HuH-7.5 (cell line): ENCODE results near the gene PPP1R13B.
"Not testable (repeated sequence)": the region's sequence is repeated elsewhere in the genome, so short reads cannot be mapped to it uniquely, and the experiment has no call there.

Experiments
- DNase-seq: peaks from one replicate; pipeline ENCODE4 v3.0.0; 2011; ENCODE audit warnings: low spot score

The PPP1R13B gene

DNA sequence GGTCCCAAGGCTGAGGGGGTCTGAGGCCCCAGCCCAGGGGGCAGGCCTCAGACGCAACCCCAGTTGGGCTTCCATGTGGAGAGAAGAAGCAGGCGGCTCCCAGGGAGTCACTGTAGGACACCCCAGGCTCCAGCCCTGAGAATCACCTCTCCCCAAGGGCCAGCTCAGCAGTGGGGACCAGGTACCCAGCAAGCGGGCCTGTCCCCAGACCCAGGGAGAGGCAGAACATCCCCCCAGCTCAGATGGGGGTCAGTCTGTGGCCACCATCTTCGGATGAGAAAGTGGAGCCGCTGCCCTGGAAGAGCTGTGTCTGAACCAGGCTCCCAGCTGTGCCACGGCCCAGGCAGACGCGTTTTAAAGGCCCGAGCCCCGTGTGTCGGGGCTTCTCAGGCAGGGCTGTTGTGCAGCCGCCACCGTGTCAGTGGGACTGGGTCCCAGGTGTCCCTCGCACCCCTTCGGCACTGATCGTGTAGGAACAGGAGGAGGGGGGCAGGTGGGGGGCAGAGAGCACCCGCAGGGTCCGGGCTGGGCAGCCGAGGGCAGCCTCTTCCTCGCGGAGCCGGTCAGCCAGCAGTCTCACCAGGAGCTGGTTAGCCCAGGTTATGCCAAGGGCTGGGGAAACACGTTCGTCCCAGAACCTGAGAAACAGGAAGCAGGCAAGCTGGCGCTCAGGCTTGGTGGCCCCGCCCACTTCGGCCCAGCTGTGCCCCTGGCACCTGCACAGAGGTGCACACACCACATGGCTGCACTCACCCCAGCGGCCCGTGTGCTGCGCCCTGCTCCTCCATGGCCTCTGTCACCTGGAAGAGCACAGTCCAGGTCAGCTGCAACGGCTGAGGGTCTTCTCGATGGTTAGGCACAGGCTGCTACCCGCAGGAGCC is 148.8 kb downstream of the PPP1R13B start:
- no peak for DNase-seq

DNA sequence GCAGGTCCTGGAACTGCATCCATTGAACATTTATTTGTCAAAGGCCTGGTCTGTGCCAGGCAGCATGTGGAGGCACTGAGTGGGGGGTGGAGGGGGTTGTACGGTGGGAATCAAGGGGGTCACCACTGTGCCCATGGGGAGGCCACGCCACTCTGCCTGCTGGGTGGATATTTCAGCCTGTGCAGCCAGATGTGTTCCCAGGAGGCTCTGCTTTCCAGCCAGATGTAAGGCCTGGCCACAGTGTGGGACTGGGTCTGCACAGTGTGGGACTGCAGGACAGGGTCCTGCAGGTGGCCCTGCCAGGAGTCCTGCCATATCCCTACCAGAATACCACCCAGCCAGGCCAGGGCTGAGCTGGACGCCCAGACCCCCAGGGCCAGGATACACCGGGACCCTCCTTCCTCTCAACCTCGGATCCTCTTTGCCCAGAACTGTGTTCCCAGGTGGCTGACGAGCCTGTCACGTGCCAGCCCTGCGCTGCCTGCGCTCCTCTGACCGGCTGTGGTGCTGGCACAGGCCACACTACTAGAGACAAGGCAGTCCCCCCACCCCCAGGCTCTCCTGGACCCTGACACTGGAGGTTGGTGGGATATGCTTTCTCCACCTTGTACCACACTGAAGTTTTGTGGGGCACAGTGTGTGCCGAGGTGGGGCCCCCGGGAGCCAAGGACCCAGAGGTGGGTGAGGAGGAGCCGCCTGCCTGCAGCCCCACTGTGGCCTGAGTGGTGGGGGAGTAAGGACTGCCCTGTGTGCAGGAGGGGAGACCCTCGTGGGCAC is 149.6 kb downstream of the PPP1R13B start:
- no peak for DNase-seq

DNA sequence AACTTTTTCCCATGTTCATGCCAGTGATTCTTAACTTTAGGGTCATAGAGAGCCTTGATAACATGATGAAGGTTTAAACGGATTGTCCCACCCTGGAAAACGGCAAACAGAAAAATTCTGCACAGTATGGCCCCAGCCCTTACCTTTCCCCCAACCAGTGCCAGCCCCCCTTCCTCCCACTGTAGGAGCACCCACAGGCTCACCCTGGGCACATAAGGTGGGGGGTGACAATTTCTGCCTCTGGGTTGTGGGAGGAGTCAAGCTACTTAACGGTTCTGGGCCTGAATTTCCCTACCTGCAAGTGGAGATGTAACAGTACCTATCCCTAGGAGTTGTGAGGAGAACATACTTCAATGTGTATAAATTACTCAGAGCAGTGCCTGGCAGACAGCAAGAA is 150.2 kb downstream of the PPP1R13B start:
- DNase-seq = no peak

DNA sequence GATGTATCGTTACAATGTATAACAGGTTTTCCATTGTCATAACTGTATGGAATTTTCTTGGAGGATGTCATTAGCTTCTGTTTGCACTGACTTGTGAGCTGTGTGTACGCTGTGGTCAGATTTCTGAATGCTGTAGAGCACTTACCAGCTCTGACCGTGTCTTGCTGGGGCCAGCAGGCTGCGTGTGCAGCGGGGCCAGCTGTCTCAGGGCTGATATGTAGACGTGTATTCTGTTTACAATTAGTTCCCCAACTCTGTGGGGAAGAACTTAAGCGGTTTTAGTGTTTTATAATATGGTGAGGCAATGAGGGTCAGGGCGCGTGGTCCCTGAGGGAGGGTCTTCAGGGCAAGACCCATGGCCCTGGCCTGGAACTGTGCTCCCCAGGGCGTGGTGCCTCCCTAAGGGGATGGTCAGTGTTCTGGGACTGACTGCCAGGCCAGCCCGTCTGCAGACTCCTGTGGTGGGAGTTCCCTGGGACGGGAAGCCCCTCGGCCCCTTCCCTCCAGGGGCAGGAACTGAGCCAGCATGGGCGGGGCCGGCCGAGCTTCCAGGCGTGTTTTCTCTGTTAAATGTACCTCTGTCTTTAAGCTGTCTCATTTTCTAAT is 150.8 kb downstream of the PPP1R13B start:
- no peak for DNase-seq

DNA sequence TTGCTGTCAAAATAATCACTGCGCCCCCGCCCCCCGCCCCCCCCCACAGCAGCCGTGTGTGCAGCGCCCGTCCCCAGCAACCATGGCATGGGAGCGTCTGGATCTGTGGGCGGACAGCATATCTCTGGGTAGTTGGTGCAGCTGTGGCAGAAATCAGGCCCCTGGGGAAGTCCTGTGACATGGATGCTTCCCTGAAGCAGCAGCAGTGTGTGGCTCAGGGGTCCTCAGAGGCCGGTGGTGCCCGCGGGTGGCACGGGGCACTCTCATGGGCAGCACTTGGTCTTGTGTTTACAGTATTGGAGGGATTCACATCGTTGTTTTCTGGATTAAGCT is 151.3 kb downstream of the PPP1R13B start:
- no peak for DNase-seq

DNA sequence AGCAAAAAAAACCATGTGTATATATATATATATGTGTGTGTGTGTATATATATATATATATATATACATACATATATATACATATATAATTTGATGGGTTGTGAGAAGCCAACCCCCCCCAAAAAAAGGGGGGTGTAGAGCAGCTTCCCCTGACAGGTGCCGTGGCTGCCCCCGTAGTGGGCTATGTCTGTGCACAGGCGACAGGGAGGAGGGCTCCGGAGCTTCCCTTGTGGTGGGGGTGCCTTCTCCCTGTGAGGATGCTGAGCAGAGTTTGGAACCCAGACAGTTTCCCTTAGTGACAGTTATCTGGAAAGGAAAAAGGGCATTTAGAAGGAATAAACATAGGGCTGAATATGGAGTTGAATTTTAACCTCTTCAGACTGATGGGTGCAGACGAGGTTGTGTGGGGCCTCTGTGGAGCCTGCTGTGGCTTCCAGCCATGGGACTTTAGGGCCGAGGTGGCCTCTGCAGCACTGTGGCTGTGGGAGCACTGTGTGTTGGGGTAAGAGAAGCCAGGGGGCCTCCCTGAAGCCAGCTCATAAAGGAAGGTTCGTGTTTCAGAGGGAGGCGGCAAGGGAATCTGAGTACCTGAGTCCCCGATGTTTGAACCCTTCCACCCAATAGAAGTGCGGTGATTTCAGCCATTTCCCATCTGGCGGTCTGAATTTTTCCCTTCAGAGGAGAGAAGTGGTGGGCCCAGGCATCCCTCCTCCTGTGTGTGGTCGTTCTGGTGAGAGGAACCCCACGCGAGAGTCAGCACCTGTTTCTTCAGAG is 151.9 kb downstream of the PPP1R13B start:
- DNase-seq = no peak

DNA sequence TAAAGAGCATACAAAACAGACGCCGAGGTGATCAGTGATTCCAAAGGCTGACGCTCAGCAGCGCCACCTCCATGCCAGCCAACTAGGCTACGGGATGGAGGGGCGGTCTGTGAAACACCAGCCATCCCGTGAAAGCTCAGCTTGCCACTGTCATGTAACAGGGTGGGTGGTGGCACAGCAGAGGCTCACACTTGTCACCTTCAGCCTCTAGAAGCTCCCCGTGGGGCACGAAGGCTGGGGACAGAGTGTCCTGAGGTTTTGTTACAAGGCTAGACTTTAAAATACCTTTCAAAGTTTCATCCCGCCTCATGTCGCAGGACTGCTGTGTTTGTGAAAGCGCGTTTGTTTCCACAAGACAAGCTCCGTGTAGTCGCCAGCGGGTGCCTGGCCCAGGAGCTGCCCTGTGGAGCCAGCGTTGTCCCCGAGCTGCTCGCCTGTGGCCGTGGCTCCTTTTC is 152.8 kb downstream of the PPP1R13B start:
- no peak for DNase-seq

DNA sequence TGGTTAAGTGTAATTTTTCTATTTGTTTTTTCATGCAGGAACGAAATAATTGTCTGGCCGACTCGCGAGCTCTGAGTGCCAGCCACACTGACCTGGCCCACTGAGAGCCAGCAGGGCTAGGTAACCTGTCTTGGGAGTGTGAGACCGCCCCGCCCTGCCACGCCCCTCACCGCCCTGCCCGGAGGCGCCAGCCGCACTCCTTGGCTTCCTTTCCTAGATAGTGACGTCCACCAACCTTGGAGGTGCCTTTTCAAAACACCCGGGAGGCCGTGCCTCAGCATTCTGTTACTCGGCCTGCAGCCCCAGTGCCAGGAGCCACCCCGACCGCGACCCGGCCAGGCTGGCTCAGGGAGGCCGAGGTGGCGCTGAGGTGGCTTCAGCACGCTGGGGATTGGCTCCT is 153.9 kb downstream of the PPP1R13B start:
- peak; percentile 43 for DNase-seq

DNA sequence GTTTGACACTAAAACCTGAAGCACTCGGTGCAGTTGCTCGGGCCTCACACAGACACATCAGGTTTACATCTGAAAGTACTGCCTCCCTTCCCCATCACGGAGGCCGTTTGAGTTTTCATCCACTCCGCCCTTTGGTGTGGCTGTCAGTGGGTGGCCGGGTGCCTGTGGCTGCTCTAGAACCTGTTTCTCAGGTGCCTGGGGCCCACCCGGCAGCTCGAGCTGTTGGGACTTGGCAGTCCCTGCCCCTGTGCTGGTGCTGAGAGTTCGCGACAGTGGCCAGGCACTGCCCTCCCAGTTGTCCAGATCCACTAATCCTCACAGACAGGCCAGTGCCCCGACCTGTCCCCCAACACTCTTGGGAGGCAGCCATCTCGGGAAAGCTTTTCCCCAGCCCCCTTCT is 154.5 kb downstream of the PPP1R13B start:
- DNase-seq = no peak

DNA sequence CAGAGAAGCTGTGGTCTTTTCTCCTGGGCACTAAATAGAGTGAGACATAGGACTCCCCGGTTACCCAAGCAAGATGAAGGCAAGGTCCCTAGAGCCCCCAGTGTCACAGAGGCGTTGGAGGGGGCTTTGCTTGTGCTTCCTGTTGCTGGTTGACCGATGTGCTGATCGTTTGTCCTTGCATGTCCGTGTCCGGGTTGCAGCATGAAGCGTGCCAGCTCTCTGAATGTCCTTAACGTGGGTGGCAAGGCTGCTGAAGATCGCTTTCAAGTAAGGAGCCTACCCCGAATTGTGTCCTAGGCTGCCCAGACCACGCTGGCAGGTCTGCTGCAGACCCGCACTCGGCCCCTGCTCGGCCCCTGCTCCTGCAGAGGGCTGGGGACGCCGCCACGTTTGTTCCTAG is 155.2 kb downstream of the PPP1R13B start:
- no peak for DNase-seq

DNA sequence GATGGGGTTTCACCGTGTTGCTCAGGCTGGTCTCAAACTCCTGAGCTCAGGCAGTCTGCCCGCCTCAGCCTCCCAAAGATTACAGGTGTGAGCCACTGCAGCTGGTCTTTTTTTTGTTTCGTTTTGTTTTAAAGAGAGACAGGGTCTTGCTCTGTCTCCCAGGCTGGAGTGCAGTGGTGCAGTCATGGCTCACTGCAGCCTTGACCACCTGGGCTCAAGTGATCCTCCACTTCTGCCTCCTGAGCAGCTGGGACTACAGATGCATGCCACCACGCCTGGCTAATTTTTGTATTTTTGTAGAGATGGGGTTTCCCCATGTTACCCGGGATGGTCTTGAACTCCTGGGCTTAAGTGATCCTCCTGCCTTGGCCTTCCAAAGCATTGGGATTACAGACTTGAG is 155.7 kb downstream of the PPP1R13B start:
- DNase-seq = not testable (repeated sequence)

DNA sequence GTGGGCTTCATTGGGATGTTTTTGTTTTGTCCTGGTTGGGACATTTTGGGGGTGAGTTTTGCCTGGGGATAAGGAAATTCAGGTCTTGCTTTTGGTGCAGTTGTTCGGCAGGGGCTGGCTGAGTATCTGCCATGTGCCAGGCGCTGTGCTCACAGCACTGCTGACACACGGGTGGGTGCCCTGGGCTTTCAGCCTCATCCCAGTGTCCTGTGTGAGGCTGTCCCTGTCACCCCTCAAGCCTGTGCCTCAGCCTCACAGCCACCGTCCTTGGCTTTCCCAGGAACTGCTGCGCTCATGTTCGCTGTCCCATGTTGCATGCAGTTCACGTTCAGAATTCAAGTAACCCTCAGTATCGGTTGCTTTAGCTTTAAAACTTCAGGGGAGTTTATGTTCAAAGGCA is 157.0 kb downstream of the PPP1R13B start:
- DNase-seq = no peak

DNA sequence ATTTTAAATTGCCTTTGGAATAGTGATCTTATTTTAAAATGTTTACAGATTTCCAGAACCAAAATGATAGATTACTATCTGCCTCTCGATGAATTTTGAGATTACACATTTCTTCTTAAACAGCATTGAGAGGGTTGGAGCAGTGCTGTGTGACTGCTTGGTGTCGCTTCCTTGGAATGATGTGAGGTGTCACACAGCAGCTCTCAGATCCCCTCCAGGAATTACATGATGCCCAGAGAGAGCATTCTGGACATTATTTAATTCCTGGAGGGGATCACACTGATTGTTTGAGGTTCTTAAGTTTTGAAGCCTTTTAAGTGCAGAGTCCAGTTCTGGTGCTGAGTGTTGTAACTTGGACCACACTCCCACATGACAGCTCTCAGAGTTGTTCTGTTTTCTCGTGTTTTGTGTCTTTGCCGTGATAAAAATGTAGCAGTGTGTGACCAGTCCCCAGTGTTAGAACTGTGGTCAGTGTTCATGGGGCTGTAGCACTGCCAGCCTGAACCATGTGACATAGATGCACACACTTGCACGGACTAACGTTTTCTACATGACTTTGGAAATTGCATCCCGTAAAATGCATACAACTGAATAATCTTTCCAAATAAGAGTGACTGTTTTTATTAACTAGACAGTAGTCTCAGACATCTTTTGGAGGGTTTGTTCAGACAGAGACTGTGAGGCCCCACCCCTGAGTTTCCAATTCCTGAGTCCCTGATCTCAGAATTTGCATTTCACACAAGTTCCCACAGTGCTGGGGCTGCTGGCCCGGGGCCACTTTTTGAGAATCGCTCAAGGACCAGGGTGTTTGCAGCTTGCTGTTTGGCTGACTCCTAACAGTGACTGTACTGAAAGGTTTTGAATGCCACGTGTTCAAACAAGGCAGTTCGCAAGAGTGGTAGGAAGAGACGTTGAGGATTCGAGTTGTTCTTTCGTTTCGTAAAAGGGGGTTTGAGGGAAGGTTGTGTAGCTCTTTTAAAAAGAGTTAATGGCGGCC is 158.2 kb downstream of the PPP1R13B start:
- DNase-seq = no peak

DNA sequence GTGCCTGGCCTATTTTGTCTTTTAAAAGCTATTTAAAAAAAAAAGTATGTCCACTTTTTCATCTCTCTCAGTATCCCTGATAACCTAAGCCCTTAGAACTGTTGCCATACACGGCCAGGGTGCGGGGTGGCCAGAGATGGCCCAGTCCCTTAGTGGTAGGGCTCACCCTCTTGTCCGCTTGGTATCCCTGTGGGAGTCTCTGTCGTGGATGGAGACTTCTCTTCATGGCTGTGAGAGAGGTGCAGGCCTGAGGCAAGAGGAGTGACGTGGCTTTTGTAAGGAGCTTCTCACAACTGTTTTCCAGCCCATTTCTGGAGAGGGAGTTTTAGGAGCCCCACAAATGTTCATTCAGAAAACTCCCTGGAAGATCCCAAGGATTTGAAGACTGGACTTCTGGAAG is 158.9 kb downstream of the PPP1R13B start:
- no peak for DNase-seq

DNA sequence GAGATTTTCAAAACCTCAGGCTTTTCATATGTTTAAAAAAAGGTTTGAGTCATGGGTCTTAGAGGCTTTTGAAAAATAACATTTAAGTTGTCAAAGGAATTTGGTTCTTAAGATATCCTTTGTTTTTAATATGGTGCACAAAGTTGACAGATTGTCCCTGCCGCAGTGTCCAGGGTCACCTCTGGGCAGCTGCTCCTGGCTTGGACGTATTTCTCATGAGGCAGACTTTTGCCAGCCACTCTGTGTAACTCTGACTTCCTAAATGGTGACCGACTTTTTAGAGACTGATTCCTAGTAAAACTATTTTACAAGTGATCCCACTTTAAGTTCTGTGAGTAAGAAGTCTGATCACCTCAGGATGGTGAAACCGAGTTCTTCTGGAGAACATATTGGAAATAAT is 159.7 kb downstream of the PPP1R13B start:
- no peak for DNase-seq

DNA sequence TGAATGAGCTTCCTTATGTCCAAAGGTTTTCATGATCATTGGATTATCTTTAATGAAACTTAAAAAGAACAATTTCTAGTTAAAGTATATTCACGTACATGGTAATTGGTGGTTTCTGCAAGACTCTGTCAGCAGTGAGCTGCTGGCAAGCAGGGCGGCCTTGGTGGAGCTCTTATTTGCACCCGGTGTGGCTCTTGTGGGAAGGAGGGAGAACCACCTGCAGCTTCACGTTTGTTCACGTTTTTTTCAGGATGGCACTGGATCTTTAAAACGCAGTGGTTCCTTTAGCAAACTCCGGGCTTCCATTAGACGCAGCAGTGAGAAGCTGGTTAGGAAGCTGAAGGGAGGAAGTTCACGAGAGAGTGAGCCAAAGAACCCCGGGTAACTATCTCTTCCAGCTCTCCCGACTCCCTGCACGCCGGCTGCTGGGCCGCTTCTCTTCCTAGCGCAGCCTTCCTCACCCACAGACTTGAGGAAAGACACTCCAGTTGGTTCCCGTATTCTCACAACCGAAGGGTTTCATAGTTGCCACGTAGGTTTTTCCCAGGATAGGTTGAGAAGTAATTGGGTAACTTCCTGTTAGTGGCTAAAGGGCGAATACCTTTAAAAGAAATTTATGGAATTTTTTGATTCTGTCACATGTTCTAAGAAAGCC is 160.4 kb downstream of the PPP1R13B start:
- no peak for DNase-seq

DNA sequence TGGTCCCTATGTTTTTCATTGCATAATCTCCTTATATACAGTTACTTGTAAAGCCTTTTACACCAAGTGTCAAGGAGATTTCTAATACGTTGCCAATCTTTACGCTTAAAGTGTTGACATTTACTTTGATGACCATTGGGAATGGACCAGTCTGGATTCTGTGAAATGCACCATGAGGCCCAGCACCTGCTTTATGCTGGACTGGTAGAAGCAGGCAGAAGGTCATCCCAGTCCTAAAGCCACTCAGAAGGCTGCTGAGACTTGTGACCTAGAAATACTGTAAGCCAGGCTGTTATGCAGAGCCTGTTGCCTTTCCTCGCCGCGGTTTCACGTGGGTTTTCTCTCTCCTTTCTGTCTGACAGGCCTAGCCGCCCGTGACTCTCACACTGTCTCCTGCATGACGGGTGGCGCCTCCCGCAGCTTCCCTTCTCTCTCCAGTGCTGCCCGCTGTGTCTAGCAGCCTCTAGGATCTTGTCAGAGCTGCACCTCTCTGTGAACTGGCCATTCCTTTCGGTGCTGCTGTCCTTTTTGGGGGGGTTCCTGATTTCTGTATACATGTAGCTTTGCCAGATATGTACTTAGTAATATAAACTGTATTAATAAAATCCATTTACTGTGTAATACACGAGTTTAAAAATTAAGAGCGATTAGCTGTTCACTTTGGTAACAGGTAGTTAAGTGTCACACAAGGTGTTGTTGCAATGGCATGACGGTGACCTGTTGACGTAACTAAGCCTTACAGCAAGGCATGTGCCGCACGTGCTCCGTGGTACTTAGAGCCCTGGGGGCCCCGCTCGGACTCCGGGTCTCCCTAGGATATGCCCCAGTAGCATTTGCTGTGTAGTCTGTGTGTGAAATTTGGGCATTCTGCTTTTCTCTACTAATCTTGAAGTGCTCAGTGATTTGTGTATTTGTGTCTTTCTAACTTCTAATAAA is 161.8 kb downstream of the PPP1R13B start:
- DNase-seq = no peak

DNA sequence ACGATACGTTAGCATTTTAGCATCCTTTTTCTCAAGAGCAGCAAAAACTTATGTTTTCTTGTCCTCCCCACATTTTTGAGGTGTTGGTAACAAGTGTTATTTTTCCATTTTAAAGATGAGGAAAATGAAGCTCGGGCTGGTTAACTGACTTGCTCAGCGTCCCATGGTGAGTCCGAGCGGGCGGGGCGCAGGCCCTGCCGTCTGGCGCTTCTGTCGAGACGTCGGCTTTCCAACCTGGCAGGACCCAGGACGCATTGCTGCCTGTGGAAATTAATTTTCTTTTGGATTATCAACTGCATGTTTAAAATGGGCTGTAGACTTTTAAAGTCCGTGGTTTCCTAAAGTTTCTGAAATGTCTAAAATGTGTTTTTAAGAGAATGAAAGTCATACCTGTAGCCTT is 162.5 kb downstream of the PPP1R13B start:
- DNase-seq = no peak

DNA sequence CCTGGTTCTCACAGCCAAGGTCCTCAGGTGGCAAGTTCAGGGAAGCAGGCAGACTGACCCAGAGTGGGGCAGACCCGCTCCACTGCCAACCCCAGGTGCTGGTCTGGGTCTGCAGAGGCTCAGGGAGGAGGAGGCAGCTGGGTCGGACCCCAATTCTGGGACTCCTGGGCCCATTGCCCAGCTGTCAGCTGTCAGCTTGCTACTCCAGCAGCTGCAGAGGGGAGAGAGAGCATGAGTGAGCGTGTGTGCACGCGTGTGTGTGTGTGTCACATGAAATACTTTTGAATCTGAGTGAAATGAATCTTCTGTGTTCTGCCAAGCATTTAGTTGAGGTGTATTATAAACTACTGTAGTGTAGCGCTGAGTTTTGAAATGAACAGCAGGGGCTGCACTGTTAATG is 162.9 kb downstream of the PPP1R13B start:
- DNase-seq = no peak
